Endothelial cell of umbilical vein (primary cell): Measurements from ENCODE around the gene CFL1. TPM values are rescaled to one million over a fixed set of nuclear protein-coding genes. Genes with fewer than 3 reads are reported as not detected.

Experiments
- BruUV-seq: library from RNA; stranded (reverse); fragments of 400-500 nt; replicated peaks from 2 replicates; lab custom pipeline; 2021; lab: Mats Ljungman, UMichigan
- CTCF ChIA-PET: fragments of 300-600, 350-600 bp; sonication (Branson Sonifier 250); formaldehyde crosslinking; loops from one replicate; lab custom pipeline; 2021; ENCODE audit warnings: antibody characterized with exemption, inconsistent platforms; lab: Charles Lee
- POLR2A ChIA-PET: fragments of 300-600, 350-600 bp; sonication (Branson Sonifier 250); formaldehyde crosslinking; loops from one replicate; lab custom pipeline; 2021; ENCODE audit warnings: antibody characterized with exemption, inconsistent platforms; lab: Charles Lee
- DNase-seq: peaks from one replicate; pipeline ENCODE4 v3.0.0-alpha.2; 2011; ENCODE audit warnings: low read depth, low spot score
- FAIRE-seq: peaks from 2 replicates; lab custom pipeline; 2011; peaks lifted over from hg19 to GRCh38; lab: Jason Lieb, UNC
- H2AFZ ChIP-seq: 2 replicates; pipeline ENCODE4 v1.6.0; 2012; ENCODE audit warnings: low read depth, low read length, control low read depth, inconsistent platforms
- H3K27ac ChIP-seq: 2 replicates; pipeline ENCODE4 v1.5.1; 2011; ENCODE audit warnings: low read depth, mild to moderate bottlenecking, control low read depth, low read length, moderate library complexity; ENCODE audit not compliant: insufficient read depth
- H3K27me3 ChIP-seq, 2 experiments: 2 replicates each; pipeline versions ENCODE4 v1.6.0 to v1.6.1; 2011; ENCODE audit warnings: low read length in 2 of 2, mixed read lengths in 1 of 2; ENCODE audit not compliant: control insufficient read depth in 2 of 2, insufficient read depth in 2 of 2
- H3K36me3 ChIP-seq, 2 experiments: 2 replicates in 1 of 2; 3 replicates in 1 of 2; pipeline ENCODE4 v1.5.1; 2011; ENCODE audit warnings: low read length in 2 of 2, mild to moderate bottlenecking in 1 of 2, moderate library complexity in 1 of 2; ENCODE audit not compliant: control insufficient read depth in 2 of 2, insufficient read depth in 2 of 2; ENCODE audit errors: extremely low read depth in 1 of 2
- H3K4me1 ChIP-seq: 3 replicates; pipeline ENCODE4 v1.5.1; 2011; ENCODE audit warnings: mild to moderate bottlenecking, low read length; ENCODE audit not compliant: control insufficient read depth, insufficient read depth; ENCODE audit errors: extremely low read depth
- H3K4me2 ChIP-seq: 2 replicates; pipeline ENCODE4 v1.6.1; 2011; ENCODE audit warnings: low read length, control low read depth, mixed read lengths; ENCODE audit not compliant: insufficient read depth
- H3K4me3 ChIP-seq, 3 experiments: fragments of 200-600 bp in 1 of 3; sonication (generic), shearing (Covaris generic) in 1 of 3; replicated peaks in 1 of 3; 2 replicates each; pipeline ENCODE4 v1.5.1; 2011 to 2016; ENCODE audit warnings: control low read depth in 3 of 3, low read length in 3 of 3, mild to moderate bottlenecking in 2 of 3, inconsistent platforms in 1 of 3, low read depth in 1 of 3, moderate library complexity in 1 of 3; ENCODE audit not compliant: insufficient read depth in 1 of 3
- H3K79me2 ChIP-seq: 2 replicates; pipeline ENCODE4 v1.6.0; 2012; ENCODE audit warnings: low read length, inconsistent platforms; ENCODE audit not compliant: control insufficient read depth, insufficient read depth
- H3K9ac ChIP-seq: replicated peaks from 2 replicates; pipeline ENCODE3; 2011; ENCODE audit warnings: low read length, control low read depth; ENCODE audit not compliant: insufficient read depth; ENCODE audit errors: extremely low read depth
- H3K9me1 ChIP-seq: replicated peaks from 3 replicates; pipeline ENCODE4 v1.6.0; 2011; ENCODE audit warnings: mild to moderate bottlenecking, low read length; ENCODE audit not compliant: control insufficient read depth, insufficient read depth; ENCODE audit errors: extremely low read depth
- H3K9me3 ChIP-seq: replicated peaks from 2 replicates; pipeline ENCODE4 v1.5.1; 2012; ENCODE audit warnings: low read length, inconsistent platforms; ENCODE audit not compliant: control insufficient read depth, insufficient read depth
- H4K20me1 ChIP-seq: replicated peaks from 2 replicates; pipeline ENCODE3; 2011; ENCODE audit warnings: mild to moderate bottlenecking, low read length; ENCODE audit not compliant: control insufficient read depth, insufficient read depth; ENCODE audit errors: extremely low read depth
- FOS ChIP-seq: IDR thresholded peaks from 2 replicates; pipeline ENCODE4 v1.6.1; 2011; ENCODE audit warnings: mild to moderate bottlenecking, low read length, moderate library complexity, borderline replicate concordance; ENCODE audit not compliant: insufficient read depth
- GATA2 ChIP-seq: IDR thresholded peaks from 2 replicates; pipeline ENCODE4 v1.7.0; 2011; ENCODE audit warnings: low read depth, mild to moderate bottlenecking, moderate library complexity, mixed read lengths, low read length; ENCODE audit not compliant: insufficient read length, insufficient read depth
- JUN ChIP-seq: IDR thresholded peaks from 2 replicates; pipeline ENCODE4 v1.6.1; 2011; ENCODE audit warnings: borderline replicate concordance, low read depth; ENCODE audit not compliant: insufficient read length, insufficient read depth
- MAX ChIP-seq: IDR thresholded peaks from 2 replicates; pipeline ENCODE4 v1.6.1; 2011; ENCODE audit not compliant: insufficient read depth, insufficient read length
- MYC ChIP-seq: IDR thresholded peaks from one replicate; pipeline ENCODE4 v1.6.1; 2011; ENCODE audit warnings: mild to moderate bottlenecking, low read depth, low read length
- POLR2A ChIP-seq: IDR thresholded peaks from 2 replicates; pipeline ENCODE4 v1.6.1; 2012; ENCODE audit warnings: low read depth, mild to moderate bottlenecking, control low read depth, low read length
- dilution Hi-C: fragments of 300-500 bp; cut with MboI; formaldehyde crosslinking; loops from one replicate; pipeline ENCODE4 v1.15.0; 2019; ENCODE audit warnings: low sequenced_read_pairs; ENCODE audit not compliant: extremely low pct_ligation_motif_present
- intact Hi-C: fragments of 100-400 bp; cut with micrococcal nuclease; formaldehyde crosslinking; loops from one replicate; pipeline ENCODE4 v1.10.0; 2022
- polyA plus RNA-seq, 4 experiments: library from polyadenylated mRNA; depleted of rRNA in 3 of 4; stranded (reverse) in 3 of 4; unstranded in 1 of 4; fragments of >200 nt; gene quantifications; 2 replicates each; pipeline versions ENCODE4 v1.2.1 to v1.2.3, GENCODE V29; 2011 to 2012; ENCODE audit warnings: missing spikeins in 1 of 4
- total RNA-seq: library from RNA; stranded (reverse); gene quantifications from 2 replicates; pipeline ENCODE4 v1.2.3, GENCODE V29; 2021
- TF ChIP-seq, protein P1 (sequence below), 2 donors: IDR thresholded peaks; 1 replicate in 1 of 2; 2 replicates in 1 of 2; pipeline ENCODE4 v1.5.1; 2011; ENCODE audit warnings: low read length in 2 of 2, mild to moderate bottlenecking in 2 of 2, moderate library complexity in 2 of 2, control low read depth in 1 of 2, inconsistent platforms in 1 of 2, low read depth in 1 of 2; ENCODE audit not compliant: insufficient read depth in 1 of 2; ENCODE audit errors: extremely low read depth in 1 of 2

CFL1 gene
- total and polyA plus RNA-seq, 2 donors (not counting 3 experiments of a cell fraction or from before 2014, with no cell fraction given): 1,844 to 2,403 TPM

- H3K27me3 ChIP-seq: no peaks in the 10 kb centered on the region
- no peak overlapping the region for H3K4me3 ChIP-seq
- peaks cover 21% of the 10 kb centered on the region for H3K4me1 ChIP-seq
- H3K79me2 ChIP-seq: peaks cover 33% of the 10 kb centered on the region
- intact Hi-C loops (no loop called here), dilution Hi-C loops (no loop called here)
- no peaks in the 10 kb centered on the region for H3K9me1 ChIP-seq
- H3K4me2 ChIP-seq: no peak overlapping the region
- no peaks in the 10 kb centered on the region for H4K20me1 ChIP-seq
- ChIA-PET CTCF (no interaction called here), POLR2A (no interaction called here)
- H2AFZ ChIP-seq: no peak overlapping the region
- TF ChIP-seq JUN (no peak), GATA2 (no peak), MYC (no peak), MAX (no peak), POLR2A (no peak), FOS (no peak)
- TF ChIP-seq, protein P1, sequence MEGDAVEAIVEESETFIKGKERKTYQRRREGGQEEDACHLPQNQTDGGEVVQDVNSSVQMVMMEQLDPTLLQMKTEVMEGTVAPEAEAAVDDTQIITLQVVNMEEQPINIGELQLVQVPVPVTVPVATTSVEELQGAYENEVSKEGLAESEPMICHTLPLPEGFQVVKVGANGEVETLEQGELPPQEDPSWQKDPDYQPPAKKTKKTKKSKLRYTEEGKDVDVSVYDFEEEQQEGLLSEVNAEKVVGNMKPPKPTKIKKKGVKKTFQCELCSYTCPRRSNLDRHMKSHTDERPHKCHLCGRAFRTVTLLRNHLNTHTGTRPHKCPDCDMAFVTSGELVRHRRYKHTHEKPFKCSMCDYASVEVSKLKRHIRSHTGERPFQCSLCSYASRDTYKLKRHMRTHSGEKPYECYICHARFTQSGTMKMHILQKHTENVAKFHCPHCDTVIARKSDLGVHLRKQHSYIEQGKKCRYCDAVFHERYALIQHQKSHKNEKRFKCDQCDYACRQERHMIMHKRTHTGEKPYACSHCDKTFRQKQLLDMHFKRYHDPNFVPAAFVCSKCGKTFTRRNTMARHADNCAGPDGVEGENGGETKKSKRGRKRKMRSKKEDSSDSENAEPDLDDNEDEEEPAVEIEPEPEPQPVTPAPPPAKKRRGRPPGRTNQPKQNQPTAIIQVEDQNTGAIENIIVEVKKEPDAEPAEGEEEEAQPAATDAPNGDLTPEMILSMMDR (IDR thresholded peaks at IDR 0.05; ENCODE audit: extremely low read depth in 1 of 2, insufficient read depth in 1 of 2, low read depth in 1 of 2, low read length in 2 of 2): no peak
- no TSS peak for BruUV-seq
- no peak overlapping the region for H3K27ac ChIP-seq
- no peaks in the 10 kb centered on the region for H3K9me3 ChIP-seq
- peaks cover 9 to 46% of the 10 kb centered on the region in 2 experiments for H3K36me3 ChIP-seq
- H3K9ac ChIP-seq: no peak overlapping the region
- no peak for DNase-seq
- FAIRE-seq: no peak
Measured at GRCh38 chr11:65863889-65864705, 6.1 kb upstream of the CFL1 start.
